NK-92 (cell line): ENCODE measurements around the gene MED15.

ENCODE experiments used
- DNase-seq: peaks from one replicate; lab custom pipeline; 2025; ENCODE audit not compliant: unreplicated experiment; lab: John Stamatoyannopoulos, UW

Gene MED15

DNA sequence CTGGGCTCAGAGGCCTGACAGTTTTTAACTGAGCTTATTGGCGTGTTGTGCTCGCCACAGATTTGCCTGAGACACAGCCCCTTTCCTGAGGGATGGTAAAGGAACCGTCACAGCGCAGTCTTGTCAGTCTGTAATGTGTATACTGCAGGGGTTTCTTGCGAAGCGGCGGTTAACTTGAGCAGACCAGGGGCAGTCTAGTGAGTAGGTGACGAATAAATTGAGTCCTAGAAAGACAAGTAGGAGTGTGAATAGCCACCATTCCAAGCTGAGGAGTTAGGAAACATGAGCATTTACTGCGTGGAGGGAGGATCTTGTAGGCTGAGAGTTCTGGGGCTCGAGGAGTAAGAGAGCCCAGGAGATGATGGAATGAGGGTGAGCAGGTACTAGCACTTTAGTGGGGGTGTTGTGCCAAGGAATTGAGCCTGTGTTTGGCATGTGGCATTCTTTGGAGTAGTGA is 1.4 kb downstream of the MED15 start:
- DNase-seq, result no peak

DNA sequence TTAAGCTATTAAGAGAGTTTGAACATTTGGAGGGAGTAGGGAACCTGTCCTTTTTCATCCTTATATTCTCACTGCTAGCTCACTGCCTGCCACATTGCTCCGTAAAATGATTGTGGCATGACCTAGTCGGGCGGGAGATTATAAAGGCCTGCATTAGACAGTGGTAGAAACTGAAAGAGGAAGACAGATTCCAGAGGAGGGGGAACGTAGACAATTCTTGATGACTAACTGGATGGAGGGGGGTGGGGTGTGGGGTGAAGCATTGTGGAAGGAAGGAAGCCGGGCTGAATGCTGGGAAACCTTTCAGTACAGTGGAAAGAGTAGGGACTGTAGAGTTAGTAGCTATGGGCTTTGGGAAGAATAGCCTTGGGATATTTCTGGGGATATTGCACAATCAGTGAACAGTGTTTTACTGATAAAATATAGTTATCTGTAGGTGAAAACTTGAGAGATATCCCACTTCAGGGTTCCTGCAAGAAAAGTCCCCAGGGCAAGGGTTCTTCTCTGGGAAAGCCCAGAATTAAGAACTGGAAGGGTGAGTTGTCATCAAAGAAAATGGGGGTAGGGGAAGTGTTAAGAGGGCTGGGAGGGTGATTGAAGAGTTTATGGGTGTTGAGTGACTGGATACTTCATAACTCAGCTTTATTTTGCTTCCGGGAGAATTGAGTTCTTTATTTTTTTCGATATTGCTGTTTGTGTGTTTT is 2.1 kb downstream of the MED15 start:
- DNase-seq, result no peak

DNA sequence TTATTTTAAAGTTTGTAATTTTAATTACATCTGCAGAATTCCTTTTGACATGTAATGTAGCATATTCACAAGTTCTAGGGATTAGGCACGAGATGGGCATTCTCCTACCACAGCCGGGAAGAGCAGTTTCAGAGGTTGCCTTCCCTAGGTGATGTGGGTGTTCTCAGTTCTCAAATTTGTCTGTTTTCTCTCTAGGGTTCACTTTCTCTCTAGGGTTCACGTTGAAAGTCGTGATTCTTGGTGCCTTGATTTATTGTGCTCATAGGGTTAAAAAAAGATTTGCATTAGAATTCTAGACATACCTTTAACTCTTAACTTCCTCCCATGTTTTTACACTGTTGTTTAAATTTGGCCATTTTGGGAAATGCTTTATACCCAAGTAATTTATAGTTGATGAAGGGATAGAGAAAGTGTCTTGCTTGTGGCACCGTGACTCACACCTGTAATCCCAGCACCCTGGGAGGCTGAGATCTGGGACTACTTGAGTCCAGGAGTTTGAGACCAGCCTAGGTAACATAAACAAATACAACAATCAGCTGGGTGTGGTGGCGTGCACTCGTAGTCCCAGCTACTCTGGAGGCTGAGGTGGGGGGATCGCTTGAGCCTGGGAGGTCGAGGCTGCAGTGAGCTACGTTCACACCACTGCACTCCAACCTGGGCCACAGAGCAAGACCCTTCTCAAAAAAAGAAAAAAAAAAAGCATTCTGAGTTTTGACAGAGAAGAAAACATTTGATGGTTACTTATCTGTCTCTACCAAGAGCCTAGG is 3.6 kb downstream of the MED15 start:
- DNase-seq, result no peak

DNA sequence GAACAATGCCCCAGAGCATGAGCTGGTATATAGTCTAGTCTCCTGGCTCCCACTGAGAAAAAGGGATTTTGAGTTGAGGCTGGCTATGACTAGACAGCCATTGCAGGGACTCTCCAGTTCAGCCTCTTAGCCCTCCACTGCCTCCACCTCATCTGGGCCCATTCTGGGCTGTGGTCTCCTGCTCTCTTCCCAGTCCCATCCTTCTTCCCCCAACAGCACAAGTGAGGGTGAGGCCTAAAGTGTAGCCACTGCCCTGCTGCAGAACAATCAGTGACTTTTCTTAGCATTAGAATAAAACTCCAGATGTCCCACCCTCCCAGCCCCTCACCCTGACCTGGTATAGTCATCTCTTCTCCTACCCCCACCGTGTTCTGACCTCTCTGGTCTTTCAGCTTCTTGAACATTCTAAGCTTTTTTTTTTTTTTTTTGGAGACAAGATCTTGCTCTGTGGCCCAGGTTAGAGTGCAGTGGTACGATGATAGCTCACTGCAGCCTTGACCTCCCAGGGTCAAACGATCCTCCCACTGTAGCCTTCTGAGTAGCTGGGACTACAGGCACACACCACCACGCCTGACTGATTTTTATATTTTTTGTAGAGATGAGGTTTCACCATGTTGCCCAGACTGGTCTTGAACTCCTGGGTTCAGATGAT is 4.3 kb downstream of the MED15 start:
- DNase-seq, result no peak

DNA sequence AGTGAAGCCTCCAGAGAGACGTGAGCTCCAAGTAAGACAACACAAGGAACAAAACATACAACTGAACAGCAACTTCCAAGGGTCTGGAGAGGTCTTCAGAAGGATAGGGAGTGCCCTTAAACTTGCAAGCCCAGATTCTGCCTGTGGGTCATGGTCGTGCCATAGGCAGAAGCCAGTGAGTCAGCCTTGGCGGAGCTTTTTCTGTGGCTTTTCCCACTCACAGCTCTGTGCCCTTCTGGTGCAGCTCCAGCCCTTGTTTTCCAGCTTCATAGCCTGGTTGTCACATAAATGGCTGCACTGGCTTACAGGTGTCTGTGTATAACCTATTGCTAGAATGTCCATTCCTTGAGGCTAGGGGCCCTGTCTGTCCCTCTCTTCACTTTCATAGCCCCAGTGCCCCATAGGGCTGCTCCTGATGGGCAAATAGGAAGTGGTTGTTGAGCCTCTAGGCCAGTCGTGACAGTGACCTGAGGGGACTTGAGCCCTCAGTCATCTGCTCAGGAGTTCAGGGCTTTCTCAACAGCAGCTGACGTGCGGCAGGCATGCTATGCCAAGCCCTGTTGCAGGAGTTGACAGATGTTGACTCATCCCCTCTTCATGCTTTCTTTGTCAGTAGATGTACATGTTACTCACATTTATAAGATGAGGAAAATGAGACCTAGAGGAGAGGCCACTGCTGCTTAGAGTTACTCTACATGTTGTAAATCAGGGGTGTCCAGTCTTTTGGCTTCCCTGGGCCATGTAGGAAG is 7.4 kb downstream of the MED15 start:
- no peak for DNase-seq

DNA sequence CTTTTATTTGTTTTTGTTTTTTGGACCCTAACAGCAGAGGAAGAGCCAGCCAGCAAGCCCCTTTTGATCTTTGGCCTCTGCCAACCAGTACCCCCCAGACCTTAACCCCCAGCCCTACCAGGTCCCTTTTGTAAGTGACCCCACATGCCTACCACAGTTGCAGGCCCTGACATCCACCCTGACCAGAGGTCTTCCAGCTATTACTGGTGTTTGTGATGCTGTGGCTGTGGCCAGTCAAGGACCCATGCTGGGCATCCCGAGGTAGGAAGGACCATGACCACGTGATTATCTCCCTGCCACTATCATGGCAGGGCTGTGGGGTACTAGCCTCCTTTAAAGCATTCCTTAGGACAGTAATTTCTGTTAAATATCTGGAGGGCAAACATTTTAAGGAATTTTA is 9.0 kb downstream of the MED15 start:
- DNase-seq, result no peak

DNA sequence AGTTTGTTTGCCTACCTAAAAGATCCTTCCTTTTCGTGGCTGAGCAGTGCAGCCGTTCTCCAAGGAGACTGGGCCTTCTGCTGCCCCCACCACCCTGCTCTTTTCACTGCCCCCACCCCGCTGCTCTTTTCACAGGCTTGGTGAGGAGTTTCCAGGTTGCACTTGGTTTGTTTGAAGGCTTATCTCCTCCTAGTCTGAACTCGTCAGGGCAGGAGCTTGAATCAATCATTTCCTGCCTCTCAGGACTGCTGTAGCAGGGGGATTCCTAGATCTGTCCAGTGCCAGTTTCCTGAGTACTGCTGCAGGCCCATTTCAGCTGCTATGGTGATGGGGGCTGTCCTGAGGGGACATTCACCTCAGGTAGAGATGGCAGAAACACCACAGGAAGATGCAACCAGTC is 10.0 kb downstream of the MED15 start:
- no peak for DNase-seq

DNA sequence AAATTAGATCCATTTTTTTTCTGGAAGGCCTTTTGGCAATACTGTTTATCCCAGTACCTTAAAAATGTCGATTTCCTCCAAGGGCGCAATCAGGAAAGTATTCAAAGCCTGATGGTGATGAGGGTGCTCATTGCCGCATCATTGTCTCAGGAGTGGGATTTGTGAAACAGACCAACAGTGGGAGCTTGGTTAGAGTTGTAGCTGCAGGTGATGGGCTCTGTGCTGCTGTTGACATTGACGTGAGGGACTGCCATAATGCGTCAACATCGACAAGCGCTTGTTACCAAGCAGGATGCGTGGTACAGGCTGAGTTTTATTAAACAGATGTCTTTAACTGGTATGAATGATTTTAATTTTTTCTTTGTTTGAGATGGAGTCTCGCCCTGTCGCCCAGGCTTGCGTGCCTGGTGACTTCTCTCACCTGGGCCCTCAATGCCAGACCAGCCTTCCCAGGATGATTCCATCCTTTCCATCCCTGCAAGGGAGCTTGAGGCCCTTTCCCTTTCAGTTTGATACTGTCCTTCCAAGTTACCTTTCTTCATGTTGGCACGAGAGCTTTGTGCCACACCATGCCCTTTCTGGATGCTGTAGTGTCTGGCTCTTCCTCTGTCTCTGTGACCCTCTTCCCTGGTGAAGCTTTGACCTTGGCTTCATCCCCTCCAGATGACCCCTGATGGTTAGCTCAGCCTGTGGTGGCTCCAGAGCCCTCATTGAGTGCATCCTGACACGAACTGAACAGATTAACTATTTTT is 10.6 kb downstream of the MED15 start:
- no peak for DNase-seq

DNA sequence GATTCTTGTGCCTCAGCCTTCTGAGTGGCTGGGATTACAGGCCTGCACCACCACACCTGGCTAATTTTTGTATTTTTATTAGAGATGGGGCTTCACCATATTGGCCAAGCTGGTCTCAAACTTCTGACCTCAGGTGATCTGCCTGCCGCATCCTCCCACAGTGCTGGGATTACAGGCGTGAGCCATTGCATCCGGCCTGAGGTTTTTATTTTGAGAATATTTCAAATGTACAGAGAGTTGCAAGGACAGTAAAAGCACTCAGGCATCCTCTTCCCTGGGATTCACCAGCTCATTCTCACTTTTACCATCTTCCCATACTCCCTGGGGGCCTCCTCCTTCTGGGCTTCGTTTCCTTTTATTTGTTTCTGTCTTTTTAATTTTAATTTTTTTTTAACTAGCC is 12.1 kb downstream of the MED15 start:
- no peak for DNase-seq

DNA sequence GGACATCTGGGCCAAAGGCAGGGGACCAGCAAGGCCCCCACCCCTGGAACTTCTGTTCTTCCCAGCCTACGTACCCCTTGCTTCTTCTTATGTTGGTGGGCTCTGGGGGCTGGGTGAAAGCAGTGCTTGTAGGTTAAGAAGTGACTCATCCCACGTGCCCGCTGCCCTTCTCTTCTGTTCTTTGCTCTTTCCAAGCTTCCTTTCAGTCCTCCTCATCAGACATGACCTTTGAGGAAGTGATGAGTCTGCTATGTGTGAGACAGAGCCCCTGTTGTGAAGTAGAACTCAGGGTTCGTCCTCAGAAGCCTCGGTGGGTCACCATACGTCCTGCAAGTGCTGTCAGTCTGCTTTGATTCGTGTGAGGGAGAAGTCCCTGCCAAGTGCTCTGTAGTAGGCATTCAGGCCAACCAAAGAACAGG is 12.7 kb downstream of the MED15 start:
- DNase-seq, result no peak

DNA sequence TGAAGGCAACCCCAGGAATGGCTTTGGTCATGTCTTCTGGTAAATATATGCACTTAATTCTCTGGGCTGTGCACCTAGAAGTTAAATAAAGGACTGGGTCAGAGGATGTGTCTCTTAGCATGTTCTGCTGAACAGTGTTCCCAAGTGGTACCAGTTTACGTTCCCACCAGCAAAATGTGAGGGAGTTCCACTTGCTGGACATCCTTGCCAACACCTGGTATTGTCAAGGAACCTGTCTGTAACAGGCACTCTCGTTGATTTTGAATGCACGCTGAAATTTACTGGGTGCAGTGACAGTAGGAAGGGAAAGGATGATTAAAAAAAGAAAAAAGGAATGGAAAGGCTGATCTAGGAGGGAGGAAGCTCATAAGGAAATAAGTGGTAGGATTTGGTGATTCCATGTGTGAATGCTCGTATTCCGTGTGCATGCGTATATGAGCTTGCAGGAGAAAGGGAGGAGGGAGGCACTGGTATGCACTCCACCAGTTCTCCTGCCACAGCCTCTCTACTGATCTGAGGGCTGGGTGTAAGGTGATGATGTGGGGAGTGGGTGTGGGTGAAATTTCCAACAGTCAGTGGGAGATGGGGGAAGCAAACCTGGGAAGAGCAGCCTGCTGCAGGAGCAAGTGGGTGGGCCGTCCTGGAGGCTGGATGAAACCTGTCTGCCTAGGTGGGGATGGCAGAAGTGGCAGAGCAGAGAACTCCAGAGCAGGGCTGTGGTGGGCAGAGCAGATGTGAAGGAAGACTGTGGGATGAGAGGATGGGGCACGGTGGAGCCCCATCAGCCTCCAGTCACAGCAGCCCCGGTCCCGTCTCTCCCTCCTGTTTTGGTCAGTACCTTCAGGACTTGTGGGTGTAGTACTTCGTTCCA is 15.0 kb downstream of the MED15 start:
- DNase-seq, result no peak

DNA sequence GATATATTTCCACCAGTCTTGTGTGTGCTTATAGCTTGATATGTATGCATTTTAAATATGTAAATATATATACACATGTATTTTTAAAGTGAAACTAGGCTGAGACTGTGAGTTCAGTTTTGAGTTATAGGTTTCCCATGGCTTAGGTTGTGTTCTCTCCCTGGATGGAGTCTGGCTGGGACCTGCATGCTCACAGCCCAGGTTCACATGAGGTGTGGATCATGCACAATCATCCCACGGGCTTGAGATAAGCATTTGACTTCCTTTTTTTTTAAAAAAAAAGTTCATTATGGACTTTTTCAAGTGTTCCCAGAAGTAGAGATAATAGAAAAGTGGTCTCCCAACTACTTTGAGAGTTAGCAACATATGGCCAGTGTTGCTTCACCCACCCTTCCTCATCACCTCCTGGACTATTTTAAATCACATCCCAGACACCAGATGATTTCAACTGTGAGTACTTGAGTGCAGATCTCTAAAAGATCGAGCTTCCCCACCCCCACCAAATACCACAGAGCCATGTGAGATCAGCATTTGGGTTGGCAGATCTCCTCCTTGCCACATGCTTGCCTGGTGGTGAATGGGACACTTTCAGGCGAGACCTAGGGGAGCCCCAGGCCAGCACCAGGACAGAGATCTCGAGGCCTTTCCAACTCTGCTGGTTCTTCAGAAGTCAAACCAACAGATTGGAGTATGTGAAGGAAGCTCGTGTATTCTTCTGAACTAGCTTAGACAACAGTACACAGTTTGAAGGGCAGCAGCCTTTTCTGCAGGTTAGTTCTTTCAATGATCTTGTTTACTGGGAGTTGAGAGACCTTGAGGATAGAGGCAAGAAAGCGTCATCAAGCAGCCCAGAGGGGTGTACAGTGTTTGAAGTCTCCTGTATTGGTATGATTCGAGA is 15.9 kb downstream of the MED15 start:
- no peak for DNase-seq

DNA sequence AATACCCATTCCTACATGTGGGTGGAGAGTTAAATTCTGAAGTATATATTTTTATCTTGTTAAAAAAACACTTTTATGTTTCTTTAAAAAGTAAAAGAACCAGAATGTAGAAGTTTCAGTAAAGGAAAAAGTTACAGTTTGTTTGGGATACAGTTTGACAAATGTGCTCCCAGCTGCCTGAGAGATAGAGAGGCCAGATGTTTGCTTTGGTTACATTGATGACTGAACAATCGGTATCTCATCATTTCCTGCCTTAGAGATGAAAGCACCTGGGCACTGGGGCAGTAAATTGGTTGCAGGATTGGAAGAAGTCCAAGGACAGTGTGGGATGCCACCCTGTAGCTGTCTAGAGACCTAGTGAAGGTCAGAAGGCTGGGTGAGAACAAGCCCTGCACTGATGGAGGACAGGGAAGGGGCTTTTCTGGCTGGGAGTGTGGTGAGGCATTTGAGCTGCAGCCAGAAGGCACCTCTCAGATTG is 16.6 kb downstream of the MED15 start:
- no peak for DNase-seq

DNA sequence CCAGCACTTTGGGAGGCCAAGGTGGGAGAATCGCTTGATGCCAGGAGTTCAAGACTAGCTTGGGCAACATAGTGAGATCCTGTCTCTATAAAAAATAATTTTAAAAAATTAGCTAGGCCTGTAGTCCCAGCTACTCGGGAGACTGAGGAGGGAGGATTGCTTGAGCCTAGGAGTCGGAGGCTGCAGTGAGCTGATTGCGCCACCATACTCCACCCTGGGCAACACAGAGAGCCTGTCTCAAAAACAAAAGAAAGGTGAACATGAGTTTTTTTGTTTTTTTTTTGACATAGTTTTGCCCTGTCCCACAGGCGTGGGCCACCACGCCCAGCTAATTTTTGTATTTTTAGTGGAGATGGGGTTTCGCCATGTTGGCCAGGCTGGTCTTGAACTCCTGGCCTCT is 17.6 kb downstream of the MED15 start:
- DNase-seq, result no peak

DNA sequence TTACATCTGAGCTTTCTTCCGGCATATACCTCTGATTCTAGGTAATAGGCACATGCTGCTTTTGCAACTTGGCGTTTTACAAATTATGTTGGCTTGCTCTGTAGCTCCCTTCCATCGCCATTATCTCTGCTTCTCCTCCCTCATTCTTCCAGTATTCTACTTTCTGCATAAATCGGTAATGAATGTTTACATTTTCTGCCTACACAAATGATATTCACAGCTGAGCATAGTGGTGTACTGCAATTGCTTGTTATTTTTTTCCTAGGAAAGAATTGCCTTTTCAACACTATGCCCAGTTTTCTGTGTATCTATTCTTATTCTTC is 18.9 kb downstream of the MED15 start:
- no peak for DNase-seq

DNA sequence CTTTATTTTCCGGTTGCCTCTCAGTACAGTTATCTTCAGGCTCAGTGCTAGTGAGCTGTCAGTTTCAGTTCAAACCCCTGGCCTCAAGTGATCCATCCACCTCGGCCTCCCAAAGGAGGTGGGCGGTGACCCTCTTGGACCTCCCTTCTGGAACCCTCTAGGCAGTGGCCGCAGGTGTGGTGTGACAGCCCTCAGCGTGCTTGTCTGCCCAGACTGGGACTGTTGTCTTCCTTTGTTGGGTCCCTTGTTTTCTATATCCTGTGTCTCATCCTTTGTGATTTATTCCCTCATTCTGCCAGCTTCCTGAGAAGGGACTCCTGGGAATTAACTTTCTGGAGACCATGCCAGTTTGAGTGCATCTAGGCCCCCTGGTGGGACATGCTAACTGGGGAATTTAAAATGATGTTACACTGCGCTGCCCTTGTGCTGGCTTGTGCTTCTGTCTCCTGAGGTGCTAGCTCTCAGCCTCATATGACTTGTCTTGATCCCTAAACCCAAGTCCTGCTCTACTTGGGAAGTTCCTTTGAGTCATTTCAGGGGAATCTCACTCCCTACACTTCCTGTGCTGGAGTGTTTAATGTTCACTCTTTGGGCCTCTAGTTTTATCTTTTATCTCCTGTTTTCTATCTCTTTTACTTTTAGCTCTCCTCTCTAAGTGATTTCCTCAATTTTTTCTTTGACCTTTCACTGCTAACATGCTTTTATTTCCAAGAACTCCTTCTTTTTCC is 19.4 kb downstream of the MED15 start:
- DNase-seq, result no peak

DNA sequence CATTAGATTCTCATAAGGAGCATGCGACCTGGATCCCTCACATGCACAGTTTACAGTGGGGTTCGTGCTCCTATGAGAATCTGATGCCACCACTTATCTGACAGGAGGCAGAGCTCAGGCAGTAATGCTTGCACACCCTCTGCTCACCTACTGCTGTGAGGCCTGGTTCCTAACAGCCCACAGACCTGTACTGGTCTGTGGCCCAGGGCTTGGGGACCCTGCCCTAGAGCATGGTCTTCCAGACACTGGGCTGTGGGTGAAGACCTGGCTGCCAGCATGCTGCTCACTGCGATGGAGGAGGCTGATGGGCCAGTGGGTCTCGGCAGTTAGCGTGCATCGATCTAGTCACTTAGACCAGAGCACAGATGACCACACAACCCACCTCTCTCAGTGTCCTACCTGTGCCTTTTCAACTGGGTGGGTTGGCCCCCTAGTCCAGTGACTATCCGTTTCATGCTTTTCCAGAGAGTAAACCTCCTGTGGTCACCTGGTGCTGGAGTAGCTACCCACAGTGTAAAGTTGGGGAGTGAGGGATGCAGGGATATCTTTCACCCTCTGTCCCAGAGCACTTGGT is 21.1 kb downstream of the MED15 start:
- no peak for DNase-seq
